Left lung (tissue), 10 donors: ENCODE results near the gene C16orf86. TPM values are rescaled to one million over a fixed set of nuclear protein-coding genes. Genes with fewer than 3 reads are reported as not detected.
A peak's percentile ranks its signal among the peaks of the same experiment; 100 is the strongest.

ENCODE experiments used
- ATAC-seq: fragments of 200-7000 bp; cut with Tn5 transposase; one replicate; pipeline ENCODE4 v1.9.1; 2020; ENCODE audit warnings: moderate library complexity
- DNase-seq, 4 donors: peaks; one replicate each; pipeline ENCODE4 v3.0.0-alpha.2; 2013 to 2020
- H3K27ac ChIP-seq, 2 donors: fragments of 200-600 bp; sonication (generic) in 1 of 2; one replicate each; pipeline versions ENCODE4 v1.5.0 to v1.8.0; 2020 to 2021
- H3K27me3 ChIP-seq, 2 donors: fragments of 200-600 bp; sonication (generic) in 1 of 2; one replicate each; pipeline versions ENCODE4 v1.5.0 to v1.8.0; 2020 to 2021
- H3K36me3 ChIP-seq, 2 donors: fragments of 200-600 bp; sonication (generic) in 1 of 2; one replicate each; pipeline versions ENCODE4 v1.5.0 to v1.8.0; 2020 to 2021
- H3K4me1 ChIP-seq, 2 donors: fragments of 200-600 bp; one replicate each; pipeline ENCODE4 v1.8.0; 2021
- H3K4me3 ChIP-seq, 2 donors: fragments of 200-600 bp; sonication (generic) in 1 of 2; one replicate each; pipeline versions ENCODE4 v1.5.0 to v1.8.0; 2020 to 2021; ENCODE audit warnings: mild to moderate bottlenecking in 1 of 2
- H3K9me3 ChIP-seq, 2 donors: fragments of 200-600 bp; sonication (generic) in 1 of 2; one replicate each; pipeline versions ENCODE4 v1.5.0 to v1.8.0; 2020 to 2021
- intact Hi-C, 2 donors: fragments of 100-400 bp; cut with DNase I; formaldehyde crosslinking; loops; one replicate each; pipeline versions ENCODE4 v1.11.2 to v1.14.2; 2022
- polyA plus RNA-seq, 6 donors: library from polyadenylated mRNA; unstranded; fragments of 120-200 nt; gene quantifications; one replicate each; pipeline ENCODE4 v1.2.1, GENCODE V29; 2013; ENCODE audit not compliant: insufficient read length in 6 of 6
- total RNA-seq, 2 donors: library from RNA; stranded (reverse); fragmentation: NEBNext Ultra II Directional; extraction: Animal tissue kit (Norgen Biotek cat#: 25700); gene quantifications; one replicate each; pipeline ENCODE4 v1.2.1, GENCODE V29; 2021
- TF ChIP-seq, protein P1 (sequence below), 2 donors: fragments of 200-600 bp; sonication (generic) in 1 of 2; IDR thresholded peaks; one replicate each; pipeline versions ENCODE4 v1.5.0 to v1.8.0; 2021; ENCODE audit warnings: antibody characterized with exemption in 2 of 2
- donor health status: DM: no; HTN: yes; CAD: no.
- donor health status: DM: no; HTN: no; CAD: no.

The C16orf86 gene
- total and polyA plus RNA-seq, 8 donors, result 2.3 to 3.6 (median 2.7) TPM

DNA sequence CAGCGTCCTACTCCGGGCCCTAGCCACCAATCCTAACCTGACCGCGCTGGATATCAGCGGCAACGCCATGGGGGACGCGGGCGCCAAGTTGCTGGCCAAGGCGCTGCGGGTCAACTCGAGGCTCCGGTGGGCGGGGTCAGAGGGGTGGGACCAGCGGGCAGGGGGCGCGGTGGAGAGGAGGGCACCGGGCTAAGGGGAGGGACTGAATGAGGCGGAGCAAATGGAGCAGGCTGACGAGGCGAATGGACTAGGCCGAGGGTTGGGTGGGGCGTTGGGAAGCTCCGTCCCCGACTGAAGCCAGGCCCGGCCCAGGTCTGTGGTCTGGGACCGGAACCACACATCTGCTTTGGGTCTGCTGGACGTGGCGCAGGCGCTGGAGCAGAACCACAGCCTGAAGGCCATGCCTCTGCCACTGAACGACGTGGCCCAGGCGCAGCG is 17.1 kb upstream of the C16orf86 start:
- DNase-seq, result peak in 1 of 4 donors; percentile 78
- Histone ChIP-seq H3K4me3 (no peak overlapping the region), H3K27ac (no peak overlapping the region), H3K9me3 (no peaks in the 10 kb centered on the region), H3K27me3 (peaks cover 46 to 96% of the 10 kb centered on the region in 2 donors), H3K36me3 (no peaks in the 10 kb centered on the region), H3K4me1 (peaks cover 5 to 19% of the 10 kb centered on the region in 2 donors)
- intact Hi-C loops, result loop anchor here in 1 of 2 donors (10.0 kb wide), 1 partner anchor 105 kb away; no protein-coding TSS in a partner anchor
- ATAC-seq, result no peak
- TF ChIP-seq, protein P1, sequence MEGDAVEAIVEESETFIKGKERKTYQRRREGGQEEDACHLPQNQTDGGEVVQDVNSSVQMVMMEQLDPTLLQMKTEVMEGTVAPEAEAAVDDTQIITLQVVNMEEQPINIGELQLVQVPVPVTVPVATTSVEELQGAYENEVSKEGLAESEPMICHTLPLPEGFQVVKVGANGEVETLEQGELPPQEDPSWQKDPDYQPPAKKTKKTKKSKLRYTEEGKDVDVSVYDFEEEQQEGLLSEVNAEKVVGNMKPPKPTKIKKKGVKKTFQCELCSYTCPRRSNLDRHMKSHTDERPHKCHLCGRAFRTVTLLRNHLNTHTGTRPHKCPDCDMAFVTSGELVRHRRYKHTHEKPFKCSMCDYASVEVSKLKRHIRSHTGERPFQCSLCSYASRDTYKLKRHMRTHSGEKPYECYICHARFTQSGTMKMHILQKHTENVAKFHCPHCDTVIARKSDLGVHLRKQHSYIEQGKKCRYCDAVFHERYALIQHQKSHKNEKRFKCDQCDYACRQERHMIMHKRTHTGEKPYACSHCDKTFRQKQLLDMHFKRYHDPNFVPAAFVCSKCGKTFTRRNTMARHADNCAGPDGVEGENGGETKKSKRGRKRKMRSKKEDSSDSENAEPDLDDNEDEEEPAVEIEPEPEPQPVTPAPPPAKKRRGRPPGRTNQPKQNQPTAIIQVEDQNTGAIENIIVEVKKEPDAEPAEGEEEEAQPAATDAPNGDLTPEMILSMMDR (IDR thresholded peaks at IDR 0.05), result no peak

DNA sequence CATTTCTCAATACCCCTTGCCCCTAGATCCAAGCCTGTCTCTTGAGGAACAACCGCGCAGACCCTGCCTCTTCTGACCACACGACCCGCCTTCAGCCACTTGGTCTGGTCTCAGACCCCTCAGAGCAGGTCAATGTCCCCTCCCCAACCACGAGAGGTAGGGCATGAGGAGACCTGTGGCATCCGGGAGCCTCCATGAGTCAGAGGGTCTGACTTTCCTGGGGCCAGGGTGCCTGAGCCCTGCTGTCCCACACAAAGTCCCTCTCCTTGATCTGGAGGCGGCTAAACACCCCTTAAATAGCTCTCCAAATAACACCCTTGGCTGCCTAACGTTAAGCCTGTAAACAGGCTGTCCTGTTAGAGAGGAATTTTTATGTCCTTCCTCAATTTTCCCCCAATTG is 16.6 kb upstream of the C16orf86 start:
- peaks cover 45 to 96% of the 10 kb centered on the region in 2 donors for H3K27me3 ChIP-seq
- intact Hi-C loops, result loop anchor here in 1 of 2 donors (10.0 kb wide), 1 partner anchor 105 kb away; no protein-coding TSS in a partner anchor

DNA sequence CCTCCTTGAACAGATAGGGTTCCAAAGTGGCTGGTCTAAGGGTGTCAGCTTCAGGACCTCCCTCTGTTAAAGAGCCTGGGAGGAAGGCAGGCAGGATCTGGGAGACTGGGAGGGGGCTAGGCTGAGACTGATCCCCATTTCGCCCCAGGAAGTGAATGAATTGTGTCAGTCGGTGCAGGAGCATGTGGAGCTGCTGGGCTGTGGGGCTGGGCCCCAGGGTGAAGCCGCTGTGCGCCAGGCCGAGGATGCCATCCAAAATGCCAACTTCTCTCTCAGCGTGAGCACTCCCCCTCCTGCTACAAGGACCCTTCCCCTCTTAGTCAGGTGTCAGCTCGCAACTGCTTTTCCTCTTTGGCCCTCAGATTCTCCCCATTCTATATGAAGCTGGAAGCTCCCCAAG is 15.6 kb upstream of the C16orf86 start:
- Histone ChIP-seq H3K27me3 (peaks cover 37 to 93% of the 10 kb centered on the region in 2 donors), H3K36me3 (peaks cover 0 to under 1% of the 10 kb centered on the region in 2 donors), H3K27ac (no peak overlapping the region), H3K9me3 (no peaks in the 10 kb centered on the region), H3K4me1 (peaks cover 5 to 9% of the 10 kb centered on the region in 2 donors), H3K4me3 (no peak overlapping the region)
- intact Hi-C loops, result loop anchor here in 1 of 2 donors (10.0 kb wide), 1 partner anchor 106 kb away; no protein-coding TSS in a partner anchor
- ATAC-seq (no peak), DNase-seq (peak in 1 of 4 donors; percentile 41)
- TF ChIP-seq, protein P1 (IDR thresholded peaks at IDR 0.05), result no peak

More for the DNA sequence above, 16.6 kb upstream of the C16orf86 start:
- Histone ChIP-seq H3K36me3 (no peaks in the 10 kb centered on the region), H3K4me3 (no peak overlapping the region), H3K9me3 (no peaks in the 10 kb centered on the region), H3K4me1 (peaks cover 5 to 14% of the 10 kb centered on the region in 2 donors), H3K27ac (no peak overlapping the region)
- no peak for DNase-seq
- no peak for ATAC-seq
- TF ChIP-seq, protein P1 (IDR thresholded peaks at IDR 0.05), result no peak

DNA sequence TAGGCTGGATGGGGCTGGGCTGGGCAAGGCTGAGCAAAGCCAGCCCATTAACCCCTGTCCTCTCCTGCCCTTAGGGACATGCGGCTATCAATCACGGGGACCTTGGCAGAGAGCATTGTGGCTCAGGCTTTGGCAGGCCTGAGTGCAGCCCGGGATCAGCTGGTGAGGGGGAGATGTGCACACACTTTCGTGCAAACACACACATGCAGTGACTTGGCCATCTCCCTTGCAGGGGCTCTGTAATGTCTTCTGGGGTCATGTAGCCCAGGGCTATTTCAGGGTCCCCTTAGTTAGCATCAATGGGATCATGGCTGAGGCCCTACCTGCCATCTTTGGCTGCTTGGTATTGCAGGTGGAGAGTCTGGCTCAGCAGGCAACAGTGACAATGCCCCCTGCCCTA is 14.8 kb upstream of the C16orf86 start:
- peaks cover 0 to 8% of the 10 kb centered on the region in 2 donors for H3K36me3 ChIP-seq
- H3K4me3 ChIP-seq, result no peak overlapping the region
- H3K27me3 ChIP-seq, result peaks cover 37 to 86% of the 10 kb centered on the region in 2 donors
- TF ChIP-seq, protein P1 (IDR thresholded peaks at IDR 0.05), result no peak
- intact Hi-C loops, result loop anchor here in 1 of 2 donors (10.0 kb wide), 1 partner anchor 107 kb away; no protein-coding TSS in a partner anchor
- ATAC-seq (no peak), DNase-seq (peak in 1 of 4 donors; percentile 45)
- no peaks in the 10 kb centered on the region for H3K9me3 ChIP-seq
- H3K4me1 ChIP-seq, result peaks cover 5 to 9% of the 10 kb centered on the region in 2 donors
- no peak overlapping the region for H3K27ac ChIP-seq

DNA sequence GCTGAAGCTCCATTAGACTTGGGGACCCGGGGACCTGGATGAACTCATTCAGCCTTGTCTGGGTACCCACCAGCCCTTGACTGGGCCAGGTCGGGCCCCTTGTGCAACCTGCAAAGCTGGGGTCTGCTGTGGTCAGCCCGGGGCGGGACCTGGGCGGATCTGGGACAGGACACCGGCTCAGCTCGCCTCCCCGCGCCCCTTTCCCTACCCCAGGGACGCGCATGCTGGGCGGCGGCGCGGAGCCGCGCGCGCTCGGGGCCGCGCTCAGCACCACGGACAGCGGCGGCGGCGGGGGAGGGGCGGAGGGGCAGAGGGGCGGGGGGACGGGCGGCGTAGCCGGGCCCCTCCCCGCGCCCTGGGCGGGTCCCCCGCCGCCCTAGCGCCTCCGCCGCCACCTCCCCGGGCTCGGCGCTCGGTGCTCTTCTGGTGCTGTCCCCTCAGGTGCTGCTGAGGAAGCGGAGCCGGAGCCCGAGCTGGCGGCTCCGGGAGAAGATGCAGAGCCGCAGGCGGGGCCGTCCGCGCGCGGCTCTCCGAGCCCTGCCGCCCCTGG is 14.0 kb upstream of the C16orf86 start:
- intact Hi-C loops, result loop anchor here in 1 of 2 donors (10.0 kb wide), 1 partner anchor 108 kb away; no protein-coding TSS in a partner anchor
- Histone ChIP-seq H3K36me3 (peaks cover 0 to 17% of the 10 kb centered on the region in 2 donors), H3K9me3 (no peaks in the 10 kb centered on the region), H3K27me3 (peaks cover 37 to 78% of the 10 kb centered on the region in 2 donors), H3K27ac (no peak overlapping the region), H3K4me1 (peaks cover 5 to 9% of the 10 kb centered on the region in 2 donors), H3K4me3 (peak overlapping the region in 1 of 2 donors; percentile 18)
- ATAC-seq, result peak; percentile 65
- TF ChIP-seq, protein P1 (IDR thresholded peaks at IDR 0.05), result no peak
- peak in 1 of 4 donors; percentile 74 for DNase-seq
